ENCODE data around the gene RASAL3. TPM values are rescaled to one million over a fixed set of nuclear protein-coding genes. Genes with fewer than 3 reads are reported as not detected.

RASAL3 gene
- total RNA-seq, 2 donors from 2014 or later: 1.7 to 2.0 TPM

- intact Hi-C loops (cut with DNase I): no loop called here
- ATAC-seq (no peak), DNase-seq (no peak)
These were observed 25.1 kb downstream of the RASAL3 start for GRCh38 chr19:15439078-15439799.

DNA sequence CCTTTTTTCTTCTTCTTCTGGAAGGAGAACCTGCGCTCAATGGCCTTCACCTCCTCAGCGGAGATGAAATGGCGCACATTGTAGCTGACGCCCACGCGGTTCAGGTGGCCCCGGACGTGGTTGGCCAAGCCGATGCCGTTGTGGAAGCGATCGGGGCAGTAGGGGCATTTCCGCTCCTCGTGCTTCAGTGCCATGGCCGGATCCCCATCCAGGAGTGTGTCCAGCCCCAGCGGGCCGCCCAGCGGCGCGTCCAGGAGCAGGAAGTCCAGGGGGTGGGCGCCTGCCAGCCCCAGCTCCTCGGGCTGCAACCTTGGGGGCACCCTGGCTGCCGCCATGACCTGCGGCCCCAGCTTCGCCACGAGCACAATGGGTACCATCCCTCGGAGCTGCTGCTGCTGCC lies 25.8 kb downstream of the RASAL3 start:
- ATAC-seq: no peak
- DNase-seq: no peak
- intact Hi-C loops (cut with DNase I): no loop called here

GRCh38 chr19:15438124-15438496 lies 26.2 kb downstream of the RASAL3 start:
- ATAC-seq (no peak), DNase-seq (no peak)
- intact Hi-C loops (cut with DNase I): no loop called here

DNA sequence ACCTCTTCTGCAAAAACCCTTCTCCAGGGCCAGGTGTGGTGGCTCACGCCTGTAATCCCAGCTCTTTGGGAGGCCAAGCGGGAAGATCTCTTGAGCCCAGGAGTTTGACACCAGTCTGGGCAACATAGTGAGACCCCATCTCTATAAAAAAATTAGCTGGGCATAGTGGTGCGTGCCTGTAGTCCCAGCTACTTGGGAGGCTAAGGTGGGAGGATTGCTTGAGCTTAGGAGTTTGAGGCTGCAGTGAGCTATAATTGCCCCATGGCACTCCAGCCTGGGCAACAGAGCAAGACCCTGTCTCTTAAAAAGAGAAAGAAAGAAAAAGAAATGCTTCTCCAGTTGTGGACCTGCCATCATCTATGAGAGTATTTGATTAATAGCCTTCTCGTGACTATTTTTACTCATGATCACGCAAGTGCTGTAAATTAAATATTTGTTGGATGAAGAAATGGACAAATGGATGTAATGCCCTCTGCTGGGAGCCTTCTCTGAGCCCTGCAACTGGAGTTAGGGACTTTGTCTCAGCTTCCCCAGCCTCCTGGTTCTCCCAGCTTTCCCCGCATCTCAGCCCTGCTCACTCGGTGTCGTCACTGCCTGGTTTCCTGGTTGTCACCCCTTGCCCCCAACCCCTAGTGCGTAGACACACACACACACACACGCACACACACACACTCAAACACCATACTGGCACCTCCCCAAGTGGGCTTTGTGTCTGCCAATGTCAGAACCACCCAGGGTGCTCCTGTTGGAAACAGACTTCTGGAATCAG lies 26.8 kb downstream of the RASAL3 start:
- no peak for ATAC-seq
- DNase-seq: no peak
- intact Hi-C loops (cut with DNase I): no loop called here

- DNase-seq: no peak
- intact Hi-C loops (cut with DNase I): no loop called here
- ATAC-seq: no peak
These were observed 27.6 kb downstream of the RASAL3 start for GRCh38 chr19:15436826-15437110.

GRCh38 chr19:15436012-15436825 lies 28.1 kb downstream of the RASAL3 start:
- ATAC-seq: no peak
- DNase-seq: no peak
- intact Hi-C loops (cut with DNase I): no loop called here

DNA sequence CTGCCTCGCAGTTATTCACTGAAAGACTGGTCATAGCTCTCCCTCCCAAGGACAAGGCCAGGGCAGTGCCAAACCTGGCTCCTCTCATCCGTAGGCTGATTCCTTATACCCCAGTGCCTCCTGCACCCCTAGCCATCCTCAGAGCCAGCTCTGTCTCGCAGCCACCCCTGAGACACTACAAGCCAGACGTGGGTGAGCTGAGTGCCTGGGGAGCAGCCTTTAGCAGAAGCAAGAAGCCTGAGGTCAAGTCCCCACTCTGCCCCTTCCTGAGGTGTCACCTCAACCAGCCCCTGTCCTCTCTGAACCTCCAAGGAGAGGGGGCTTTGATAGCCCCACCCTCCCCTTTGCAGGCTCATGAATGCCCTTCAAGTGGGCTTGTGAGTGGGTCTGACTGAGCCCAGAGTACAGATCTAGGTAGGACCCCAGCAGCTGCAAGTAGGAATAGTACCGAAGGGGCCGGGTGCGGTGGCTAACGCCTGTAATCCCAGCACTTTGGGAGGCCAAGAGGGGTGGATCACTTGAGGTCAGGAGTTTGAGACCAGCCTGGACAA lies 30.8 kb downstream of the RASAL3 start:
- no peak for ATAC-seq
- intact Hi-C loops (cut with DNase I): no loop called here

GRCh38 chr19:15432629-15433518 lies 31.5 kb downstream of the RASAL3 start:
- intact Hi-C loops (cut with DNase I): no loop called here
- DNase-seq (peak; percentile 94), ATAC-seq (peak; percentile 92 to 93)

More for the DNA sequence above, 30.8 kb downstream of the RASAL3 start:
- DNase-seq: no peak

GRCh38 chr19:15432018-15432494 lies 32.3 kb downstream of the RASAL3 start:
- intact Hi-C loops (cut with DNase I): no loop called here
- no peak for DNase-seq
- no peak for ATAC-seq

GRCh38 chr19:15431396-15432017 lies 32.8 kb downstream of the RASAL3 start:
- intact Hi-C loops (cut with DNase I): no loop called here
- no peak for ATAC-seq
- DNase-seq: no peak

DNA sequence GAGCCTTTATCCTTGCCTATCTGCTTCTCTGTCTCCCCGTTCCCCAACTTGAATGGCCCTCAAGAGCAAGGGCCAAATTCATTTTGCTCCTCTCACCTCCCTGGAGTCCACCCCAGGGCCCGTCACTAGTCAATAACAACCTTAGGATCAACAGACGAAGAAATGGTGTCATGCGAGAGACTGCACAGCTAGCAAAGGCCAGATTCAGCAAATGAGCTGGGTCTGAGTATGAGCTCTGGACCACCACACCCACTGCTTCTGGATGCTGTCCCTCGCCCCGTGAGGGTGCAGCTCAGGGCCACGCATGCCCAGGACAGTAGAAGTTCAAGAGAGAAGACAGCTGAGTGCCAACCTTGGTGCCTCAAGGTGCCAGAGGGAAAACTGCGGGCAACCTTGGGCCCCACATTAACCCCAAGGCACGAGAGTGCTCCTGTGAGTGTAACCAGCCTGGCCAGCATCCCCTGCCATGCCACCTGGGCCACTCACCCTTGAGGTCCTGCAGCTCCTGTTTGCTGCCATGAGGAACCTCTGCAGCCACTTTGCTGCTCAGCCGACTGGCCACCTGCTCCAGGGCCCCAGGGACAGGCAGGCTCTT lies 33.7 kb downstream of the RASAL3 start:
- DNase-seq (no peak), ATAC-seq (no peak)
- intact Hi-C loops (cut with DNase I): no loop called here

GRCh38 chr19:15429825-15430467 lies 34.4 kb downstream of the RASAL3 start:
- intact Hi-C loops (cut with DNase I): no loop called here
- ATAC-seq: no peak
- no peak for DNase-seq

- ATAC-seq (no peak), DNase-seq (no peak)
- intact Hi-C loops (cut with DNase I): no loop called here
These were observed 35.2 kb downstream of the RASAL3 start for GRCh38 chr19:15428956-15429824.

- DNase-seq (no peak), ATAC-seq (no peak)
- intact Hi-C loops (cut with DNase I): no loop called here
These were observed 36.3 kb downstream of the RASAL3 start for GRCh38 chr19:15427991-15428471.

DNA sequence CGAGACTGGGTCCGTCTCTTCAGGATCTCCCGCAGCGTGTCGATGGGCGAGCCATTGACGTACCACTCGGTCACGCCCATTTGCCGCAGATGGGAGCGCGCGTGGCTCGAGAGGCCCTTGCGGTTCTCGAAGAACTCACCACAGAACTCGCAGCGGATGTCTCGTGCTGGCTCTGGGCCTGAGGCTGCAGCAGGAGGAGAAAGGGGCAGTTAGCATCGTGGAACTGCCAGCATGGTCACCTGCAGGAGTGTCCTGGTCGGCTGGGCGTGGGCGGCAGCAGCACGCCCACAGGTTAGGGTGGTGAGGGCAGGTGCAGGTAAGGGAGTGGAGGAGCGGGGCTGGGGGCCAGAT lies 37.0 kb downstream of the RASAL3 start:
- DNase-seq: no peak

GRCh38 chr19:15426485-15427349 lies 37.6 kb downstream of the RASAL3 start:
- no peak for ATAC-seq
- DNase-seq: no peak
- intact Hi-C loops (cut with DNase I): no loop called here

More for the DNA sequence above, 37.0 kb downstream of the RASAL3 start:
- ATAC-seq: no peak
- intact Hi-C loops (cut with DNase I): no loop called here
